ENCODE measurements around the gene SNX25.

- TF ChIP-seq YY1 (IDR thresholded peaks at IDR 0.05; ENCODE audit: insufficient read depth, insufficient read length) (no peak), SUZ12 (IDR thresholded peaks at IDR 0.05; ENCODE audit: extremely low read depth, insufficient read depth, insufficient read length) (no peak), ZNF274 (IDR thresholded peaks at IDR 0.05; ENCODE audit: low read depth, low read length) (no peak)
These were observed 77.2 kb downstream of the SNX25 start for GRCh38 chr4:185286571-185286970.

Data from NT2/D1 (cell line).